DMS53 treated with DMSO at 0.1 percent for 48 hours (cell line): ENCODE measurements around the gene SLC35F6.
"Not testable (repeated sequence)": the region's sequence is repeated elsewhere in the genome, so short reads cannot be mapped to it uniquely, and the experiment has no call there.

Experiments
- DNase-seq: peaks from one replicate; lab custom pipeline; 2025; ENCODE audit not compliant: unreplicated experiment; lab: John Stamatoyannopoulos, UW

The SLC35F6 gene

GRCh38 chr2:26754972-26755670, 9.0 kb upstream of the SLC35F6 start:
- peak; percentile 49 for DNase-seq

DNA sequence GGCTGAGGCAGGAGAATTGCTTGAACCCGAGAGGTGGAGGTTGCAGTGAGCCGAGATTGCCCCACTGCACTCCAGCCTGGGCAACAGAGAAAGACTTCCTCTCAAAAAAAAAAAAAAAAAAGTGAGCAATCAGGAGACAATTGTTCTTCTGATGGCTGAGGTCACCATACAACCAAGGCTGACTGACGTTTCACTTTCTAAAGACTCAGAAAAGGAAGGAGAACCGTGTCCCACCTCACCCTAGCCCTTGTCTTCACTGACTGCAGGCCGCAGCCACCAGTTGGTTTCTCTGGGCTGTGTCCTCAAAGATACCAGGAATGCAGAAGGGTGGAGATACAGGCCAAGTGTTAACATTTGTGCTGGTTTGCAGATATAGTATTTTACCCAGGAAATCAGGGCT, 7.7 kb upstream of the SLC35F6 start:
- no peak for DNase-seq

DNA sequence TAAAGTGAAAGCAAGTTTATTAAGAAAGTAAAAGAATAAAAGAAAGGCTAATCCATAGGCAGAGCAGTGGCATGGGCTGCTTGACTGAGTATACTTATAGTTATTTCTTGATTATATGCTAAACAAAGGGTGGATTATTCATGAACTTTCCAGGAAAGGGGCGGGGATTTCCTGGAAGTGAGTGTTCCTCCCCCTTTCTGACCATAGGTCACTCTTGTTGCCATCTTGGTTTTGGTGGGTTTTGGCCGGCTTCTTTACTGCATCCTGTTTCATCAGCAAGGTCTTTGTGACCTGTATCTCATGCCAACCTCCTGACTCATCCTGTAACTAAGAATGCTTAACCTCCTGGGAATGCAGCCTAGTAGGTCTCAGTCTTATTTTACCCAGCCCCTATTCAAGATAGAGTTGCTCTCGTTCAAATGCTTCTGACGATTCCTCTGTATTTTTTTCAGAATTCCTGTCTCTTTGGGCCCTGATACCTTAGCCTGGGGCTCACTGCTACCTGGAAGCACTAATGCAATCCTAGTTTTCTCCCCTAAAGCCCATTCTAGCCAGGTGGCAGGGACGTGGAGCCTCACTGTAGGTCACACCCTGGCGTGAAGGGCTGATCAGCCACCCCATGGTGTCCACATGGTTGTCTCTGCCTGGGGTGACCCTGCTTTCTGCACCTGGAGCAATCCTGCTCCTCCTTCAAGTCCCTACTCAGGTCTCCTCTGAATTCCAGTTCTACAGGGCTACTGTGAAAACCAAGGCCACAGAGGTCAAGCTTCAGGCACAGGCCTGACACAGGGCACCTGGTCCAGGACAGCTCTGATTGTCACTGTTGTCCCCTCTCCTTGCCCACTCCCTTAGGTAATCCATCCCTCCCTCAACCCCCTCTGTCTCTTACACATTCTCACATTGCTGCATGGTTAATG, 6.0 kb upstream of the SLC35F6 start:
- DNase-seq, result peak; percentile 29

DNA sequence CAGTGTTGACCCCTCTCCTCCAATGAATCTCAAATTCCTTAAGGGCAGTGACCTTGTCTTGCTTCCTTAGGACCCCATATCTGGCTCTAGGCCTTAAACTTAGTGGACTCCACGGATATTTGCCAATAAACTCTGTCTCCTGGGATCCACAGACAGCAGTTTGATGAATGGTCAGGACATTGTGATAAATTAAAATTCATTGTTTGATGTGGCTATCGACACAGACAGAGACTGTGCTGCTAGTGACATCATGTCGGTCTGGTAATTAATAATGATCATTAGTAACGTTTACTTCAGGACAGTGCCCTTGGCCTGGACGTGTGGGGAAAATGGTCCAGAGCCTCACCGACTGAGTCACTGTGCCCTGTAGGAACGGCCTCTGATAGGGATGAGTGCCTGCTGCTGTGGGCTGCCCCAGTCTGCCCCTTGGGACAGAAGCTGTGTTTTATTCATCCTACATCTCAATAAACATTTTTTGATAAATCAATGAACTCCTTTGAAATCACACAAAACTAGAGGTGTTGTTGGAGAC, 5.2 kb upstream of the SLC35F6 start:
- no peak for DNase-seq

DNA sequence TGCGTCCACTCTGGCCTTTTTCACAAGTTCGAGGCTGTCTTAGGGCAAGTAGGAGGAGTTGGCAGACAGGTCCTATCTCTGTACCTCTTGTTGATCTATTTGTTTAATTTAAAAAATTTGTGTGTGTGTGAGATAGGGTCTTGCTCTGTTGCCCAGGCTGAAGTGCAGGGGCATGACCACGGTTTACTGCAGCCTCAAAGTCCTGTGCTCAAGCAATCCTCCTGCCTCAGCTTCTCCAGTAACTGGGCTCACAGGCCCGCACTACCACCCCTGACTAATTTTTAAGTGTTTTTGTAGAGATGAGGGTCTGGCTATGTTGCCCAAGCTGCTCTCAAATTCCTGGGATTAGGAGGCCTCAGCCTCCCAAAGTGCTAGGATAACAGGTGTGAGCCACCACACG, 4.2 kb upstream of the SLC35F6 start:
- DNase-seq, result no peak

GRCh38 chr2:26760991-26761390, 3.1 kb upstream of the SLC35F6 start:
- not testable (repeated sequence) for DNase-seq

DNA sequence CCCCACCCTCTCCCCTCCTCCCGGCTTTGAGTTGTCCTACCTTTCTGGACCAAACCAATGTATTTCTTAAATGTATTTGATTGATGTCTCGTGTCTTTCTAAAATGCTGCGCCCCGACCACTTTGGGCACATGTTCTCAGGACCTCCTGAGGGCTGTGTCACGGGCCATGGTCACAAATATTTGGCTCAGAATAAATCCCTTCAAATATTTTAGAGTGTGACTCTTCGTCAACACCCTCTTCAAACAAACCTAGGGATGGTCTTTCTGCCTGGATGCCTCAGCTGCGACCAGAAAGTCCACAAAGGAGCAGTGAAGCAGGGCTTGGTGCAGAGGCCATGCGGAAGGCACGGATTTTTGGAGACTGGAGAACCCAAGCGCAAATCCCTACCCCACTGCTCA, 1.1 kb upstream of the SLC35F6 start:
- no peak for DNase-seq

- DNase-seq, result no peak
These were observed 822 bp downstream of the SLC35F6 start for GRCh38 chr2:26764906-26765305.

- DNase-seq, result no peak
These were observed 1.6 kb downstream of the SLC35F6 start for GRCh38 chr2:26765475-26766200.

DNA sequence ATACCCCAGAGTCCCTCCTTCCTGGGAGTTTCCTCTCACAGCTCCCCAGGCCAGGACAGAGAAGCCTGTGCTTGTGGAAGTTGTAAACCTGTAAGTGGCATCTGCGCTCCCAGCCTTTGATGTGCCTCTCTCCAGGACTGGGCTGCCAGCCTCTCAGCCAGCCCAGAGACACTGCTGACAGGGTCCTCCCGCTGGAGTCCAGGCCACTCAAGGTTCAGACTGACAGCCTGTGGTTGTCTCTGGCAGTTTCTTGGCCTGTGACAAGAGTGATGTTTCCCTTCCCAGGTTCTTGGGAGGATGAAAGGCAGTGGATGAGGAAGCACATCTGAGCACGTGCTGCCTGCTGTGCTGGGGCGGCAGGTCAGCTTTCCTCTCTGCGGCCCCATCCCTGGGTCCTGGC, 3.0 kb downstream of the SLC35F6 start:
- DNase-seq, result no peak

GRCh38 chr2:26767894-26768487, 3.9 kb downstream of the SLC35F6 start:
- DNase-seq, result no peak

DNA sequence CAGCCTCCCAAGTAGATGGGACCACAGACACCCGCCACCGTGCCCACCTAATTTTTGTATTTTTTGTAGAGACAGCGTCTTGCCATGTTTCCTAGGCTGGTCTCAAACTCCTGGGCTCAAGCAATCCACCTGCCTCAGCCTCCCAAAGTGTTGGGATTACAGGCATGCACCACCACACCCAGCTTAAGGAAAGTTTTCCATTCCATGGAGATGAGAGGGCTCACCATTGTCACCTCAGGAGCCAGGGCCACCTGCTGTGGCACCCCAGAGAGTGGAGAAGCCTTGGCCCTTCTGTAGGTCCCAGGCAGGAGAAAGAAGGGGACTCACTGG, 4.6 kb downstream of the SLC35F6 start:
- DNase-seq, result no peak

- no peak for DNase-seq
These were observed 5.1 kb downstream of the SLC35F6 start for GRCh38 chr2:26769089-26769761.

- no peak for DNase-seq
These were observed 7.0 kb downstream of the SLC35F6 start for GRCh38 chr2:26770986-26771586.

DNA sequence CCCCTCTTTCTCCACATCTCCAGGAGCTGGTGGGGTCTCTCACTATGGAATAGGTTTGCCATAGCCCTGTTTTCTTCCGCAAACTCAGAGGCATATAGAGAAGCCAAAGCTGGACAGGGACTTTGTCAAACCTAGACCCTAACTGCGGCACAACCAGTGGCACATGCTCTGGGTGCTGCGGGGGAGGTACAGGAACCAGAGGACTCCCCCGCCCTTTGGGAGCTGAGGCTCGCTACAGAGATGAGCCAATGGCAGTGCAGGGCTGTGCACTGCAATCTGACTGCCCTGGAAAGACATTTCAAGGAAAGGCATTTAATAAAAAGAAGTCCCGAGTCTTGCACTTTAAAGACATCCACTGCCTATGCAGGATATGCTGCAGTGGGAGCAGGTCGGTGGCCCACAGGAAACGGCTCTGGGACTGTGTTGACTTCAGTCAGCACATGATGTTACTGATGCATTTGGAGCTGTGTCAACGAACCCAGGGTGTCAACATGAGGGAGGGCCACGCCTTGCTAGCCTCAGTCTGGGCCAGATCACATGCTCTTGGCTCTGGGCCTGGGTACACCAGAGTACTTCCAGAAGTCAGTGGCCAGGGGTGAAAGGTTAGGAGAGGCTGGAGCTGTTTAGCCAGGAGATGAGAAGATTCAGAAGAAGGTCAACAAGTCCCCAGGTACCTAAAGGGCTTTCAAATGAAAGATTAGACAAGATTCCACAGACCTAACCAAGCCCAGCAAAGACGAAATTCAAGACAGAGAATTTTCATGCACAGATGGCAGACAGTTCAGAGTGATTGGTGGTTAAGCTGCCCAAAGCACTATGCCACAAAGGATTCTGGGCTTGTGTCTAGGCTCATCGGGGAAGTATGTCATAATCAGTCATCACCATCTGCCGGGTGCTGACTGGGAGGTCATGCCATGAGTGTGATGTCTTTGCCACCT, 8.2 kb downstream of the SLC35F6 start:
- DNase-seq, result no peak

DNA sequence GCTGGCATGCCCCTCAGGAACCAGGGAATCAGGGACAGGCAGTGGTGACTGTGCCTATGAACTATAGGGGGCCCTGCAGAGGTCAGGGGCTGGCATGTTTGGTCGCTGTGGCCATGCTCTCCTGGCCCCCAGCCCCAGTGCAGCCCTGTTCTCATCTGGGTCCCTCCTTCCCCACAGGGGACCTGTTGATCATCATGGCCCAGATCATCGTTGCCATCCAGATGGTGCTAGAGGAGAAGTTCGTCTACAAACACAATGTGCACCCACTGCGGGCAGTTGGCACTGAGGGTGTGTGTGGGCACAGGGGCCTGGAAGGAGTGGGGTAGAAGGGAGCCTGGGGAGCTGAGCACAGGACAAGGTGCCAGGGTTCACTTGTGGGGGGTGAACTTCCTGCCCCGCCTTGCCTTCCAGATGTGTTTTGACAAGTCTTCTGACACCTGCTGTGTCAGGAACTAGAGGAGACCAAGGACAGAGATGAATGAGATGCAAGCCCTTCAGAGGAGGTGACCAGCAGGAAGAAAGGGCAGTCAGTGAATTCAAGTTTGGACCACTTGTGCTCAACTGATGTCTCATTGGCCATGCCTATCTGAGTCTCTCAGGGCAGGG, 12.2 kb downstream of the SLC35F6 start:
- DNase-seq, result no peak

- no peak for DNase-seq
These were observed 14.0 kb downstream of the SLC35F6 start for GRCh38 chr2:26778098-26778497.

GRCh38 chr2:26778507-26778906, 14.4 kb downstream of the SLC35F6 start:
- DNase-seq, result no peak
